H1 (cell line): ENCODE measurements around the gene COQ5. TPM values are rescaled to one million over a fixed set of nuclear protein-coding genes. Genes with fewer than 3 reads are reported as not detected.
A peak's percentile ranks its signal among the peaks of the same experiment; 100 is the strongest.

Source experiments
- BCL11A ChIP-seq, 2 experiments: IDR thresholded peaks; one replicate each; pipeline ENCODE4 v1.6.1; 2011; ENCODE audit warnings: low read depth in 2 of 2, low read length in 2 of 2, mild to moderate bottlenecking in 2 of 2
- BRCA1 ChIP-seq: IDR thresholded peaks from 2 replicates; pipeline ENCODE4 v1.6.1; 2012; ENCODE audit warnings: low read depth, low read length, improper control_type of control experiment
- EZH2 ChIP-seq: fragments of 200-600 bp; sonication (generic); IDR thresholded peaks from 2 replicates; pipeline ENCODE4 v1.7.1; 2012; ENCODE audit warnings: low read depth, mild to moderate bottlenecking, moderate library complexity, low read length, inconsistent platforms; ENCODE audit not compliant: severe bottlenecking
- NANOG ChIP-seq: IDR thresholded peaks from 2 replicates; pipeline ENCODE4 v1.6.1; 2011; ENCODE audit warnings: low read length, low read depth, mild to moderate bottlenecking, inconsistent platforms; ENCODE audit not compliant: insufficient read depth, poor library complexity, severe bottlenecking
- POLR2A ChIP-seq, 2 experiments: IDR thresholded peaks; 1 replicate in 1 of 2; 2 replicates in 1 of 2; pipeline ENCODE4 v1.6.1; 2011; ENCODE audit warnings: low read depth in 2 of 2, low read length in 2 of 2, mild to moderate bottlenecking in 2 of 2; ENCODE audit errors: control extremely low read depth in 1 of 2
- SIN3A ChIP-seq, 2 experiments: IDR thresholded peaks in 1 of 2; conservative IDR thresholded peaks in 1 of 2; 2 replicates each; pipeline ENCODE4 v1.6.1; 2011 to 2012; ENCODE audit warnings: low read length in 2 of 2, improper control_type of control experiment in 1 of 2, low read depth in 1 of 2, mild to moderate bottlenecking in 1 of 2
- polyA plus RNA-seq, 7 experiments: library from polyadenylated mRNA; depleted of rRNA in 3 of 7; stranded (reverse) in 5 of 7; unstranded in 2 of 7; fragments of >200 nt in 5 of 7; fragments of 200-250 nt in 2 of 7; gene quantifications; 1 replicate in 5 of 7; 2 replicates in 1 of 7; 4 replicates in 1 of 7; pipeline versions ENCODE4 v1.2.1 to v1.2.3, GENCODE V29; 2011 to 2013; ENCODE audit warnings: missing spikeins in 2 of 7, mixed read lengths in 2 of 7
- total RNA-seq: library from RNA; stranded (reverse); fragmentation: NEBNext Ultra II Directional; extraction: Animal tissue kit (Norgen Biotek cat#: 25700); gene quantifications from 2 replicates; pipeline ENCODE4 v1.2.1, GENCODE V29; 2021

The COQ5 gene
- total and polyA plus RNA-seq, 2 of the 8 experiments (the other 6 are each of a cell fraction or from before 2014, with no cell fraction given) = 35.1 to 35.8 TPM

- TF ChIP-seq SIN3A (conservative IDR thresholded peaks at IDR 0.05 in 1 of 2, IDR thresholded peaks at IDR 0.05 in 1 of 2; ENCODE audit: low read depth in 1 of 2, low read length in 2 of 2) = peak; percentile 71 to 76; a peak in 2 of 4 replicates
- peak; percentile 66 to 89 for TF ChIP-seq POLR2A (IDR thresholded peaks at IDR 0.05; ENCODE audit: control extremely low read depth in 1 of 2, low read depth in 2 of 2, low read length in 2 of 2)
- no peak for TF ChIP-seq BRCA1
- no peak for TF ChIP-seq EZH2
- TF ChIP-seq BCL11A (IDR thresholded peaks at IDR 0.05; ENCODE audit: low read depth in 2 of 2, low read length in 2 of 2) = no peak
- no peak for TF ChIP-seq NANOG
- TF ChIP-seq, all 59 proteins: peak for 21
Measured at GRCh38 chr12:120469450-120470149, 59.4 kb downstream of the COQ5 start, which contains the start of gene SRSF9 (continued).
